KMS-11 (cell line): ENCODE data around the gene INO80B.

Source experiments
- H2AFZ ChIP-seq: fragments of 200-600 bp; sonication (generic); 2 replicates; pipeline ENCODE4 v1.6.1; 2016; ENCODE audit warnings: antibody characterized with exemption, mixed run types, low read depth
- H3K27ac ChIP-seq: fragments of 200-600 bp; sonication (generic); 2 replicates; pipeline ENCODE4 v1.6.1; 2016; ENCODE audit warnings: mild to moderate bottlenecking, mixed run types
- H3K27me3 ChIP-seq: fragments of 200-600 bp; sonication (generic); 2 replicates; pipeline ENCODE4 v1.6.1; 2017; ENCODE audit warnings: mild to moderate bottlenecking, low read depth, mixed run types, moderate library complexity; ENCODE audit not compliant: insufficient read depth
- H3K36me3 ChIP-seq: fragments of 200-600 bp; sonication (generic); 2 replicates; pipeline ENCODE4 v1.6.1; 2017; ENCODE audit warnings: mild to moderate bottlenecking, mixed run types; ENCODE audit not compliant: insufficient read depth
- H3K4me1 ChIP-seq: fragments of 200-600 bp; sonication (generic); 2 replicates; pipeline ENCODE4 v1.6.1; 2016; ENCODE audit warnings: mild to moderate bottlenecking, low read depth, mixed run types; ENCODE audit not compliant: poor library complexity, severe bottlenecking
- H3K4me2 ChIP-seq: fragments of 200-600 bp; sonication (generic); 2 replicates; pipeline ENCODE4 v1.7.0; 2016; ENCODE audit warnings: mild to moderate bottlenecking, mixed run types
- H3K4me3 ChIP-seq: fragments of 200-600 bp; sonication (generic); IDR thresholded peaks from 2 replicates; pipeline ENCODE4 v1.6.1; 2017; ENCODE audit warnings: low read depth, low read length, mixed read lengths; ENCODE audit not compliant: insufficient read depth
- H3K79me2 ChIP-seq: fragments of 200-600 bp; sonication (generic); 2 replicates; pipeline ENCODE4 v1.6.1; 2016; ENCODE audit warnings: low read depth, mixed run types; ENCODE audit not compliant: insufficient read depth
- H3K9ac ChIP-seq: fragments of 200-600 bp; sonication (generic); 2 replicates; pipeline ENCODE4 v1.6.1; 2016; ENCODE audit warnings: mild to moderate bottlenecking, mixed run types
- H4K20me1 ChIP-seq: fragments of 200-600 bp; sonication (generic); 2 replicates; pipeline ENCODE4 v1.6.1; 2016; ENCODE audit warnings: mild to moderate bottlenecking, mixed run types; ENCODE audit not compliant: insufficient read depth
- CTCF ChIP-seq: fragments of 200-600 bp; sonication (generic); conservative IDR thresholded peaks from 2 replicates; pipeline ENCODE4 v1.6.1; 2017; ENCODE audit warnings: low read depth, mild to moderate bottlenecking, antibody characterized with exemption, low read length, moderate library complexity, mixed read lengths

INO80B gene

GRCh38 chr2:74424139-74424992 is 30.5 kb upstream of the INO80B start:
- Histone ChIP-seq H2AFZ (no peak overlapping the region), H3K36me3 (no peaks in the 10 kb centered on the region), H3K27me3 (no peaks in the 10 kb centered on the region), H3K4me1 (peaks cover 14% of the 10 kb centered on the region), H3K79me2 (no peaks in the 10 kb centered on the region), H3K9ac (no peak overlapping the region), H4K20me1 (no peaks in the 10 kb centered on the region), H3K4me3 (no peak overlapping the region), H3K4me2 (no peak overlapping the region), H3K27ac (no peak overlapping the region)
- no peak for TF ChIP-seq CTCF

GRCh38 chr2:74424995-74425406 is 29.9 kb upstream of the INO80B start:
- Histone ChIP-seq H3K27me3 (no peaks in the 10 kb centered on the region), H3K4me2 (no peak overlapping the region), H3K36me3 (no peaks in the 10 kb centered on the region), H3K4me3 (no peak overlapping the region), H4K20me1 (no peaks in the 10 kb centered on the region), H3K79me2 (no peaks in the 10 kb centered on the region), H3K27ac (no peak overlapping the region), H3K4me1 (peaks cover 14% of the 10 kb centered on the region), H3K9ac (no peak overlapping the region), H2AFZ (no peak overlapping the region)
- TF ChIP-seq CTCF, result no peak

DNA sequence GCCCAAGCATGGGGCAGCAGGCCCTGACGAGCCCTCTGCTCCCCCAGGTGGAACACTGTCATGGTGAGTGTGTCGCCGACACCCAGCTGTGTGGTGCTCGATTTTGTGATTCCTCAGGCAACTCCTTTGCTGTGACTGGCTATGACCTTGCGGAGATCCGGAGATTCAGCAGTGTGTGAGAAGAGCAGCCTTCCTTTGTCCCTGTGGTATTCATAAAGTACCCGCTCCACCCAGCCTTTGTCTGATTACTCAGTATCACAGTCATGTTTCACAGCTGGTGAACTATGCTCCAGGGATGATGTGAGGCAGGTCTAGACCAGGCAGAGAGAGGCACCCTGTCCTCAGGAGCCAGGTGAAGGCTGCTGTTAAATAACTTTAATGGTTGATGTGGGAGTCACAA is 29.4 kb upstream of the INO80B start:
- H3K36me3 ChIP-seq, result no peaks in the 10 kb centered on the region
- H3K4me2 ChIP-seq, result no peak overlapping the region
- no peak for TF ChIP-seq CTCF

GRCh38 chr2:74426181-74426758 is 28.6 kb upstream of the INO80B start:
- Histone ChIP-seq H3K79me2 (no peaks in the 10 kb centered on the region), H3K4me1 (peaks cover 6% of the 10 kb centered on the region), H3K9ac (no peak overlapping the region), H3K4me3 (no peak overlapping the region), H3K27me3 (no peaks in the 10 kb centered on the region), H3K4me2 (no peak overlapping the region), H4K20me1 (no peaks in the 10 kb centered on the region), H3K36me3 (no peaks in the 10 kb centered on the region), H3K27ac (no peak overlapping the region), H2AFZ (no peak overlapping the region)
- TF ChIP-seq CTCF, result no peak

More for the DNA sequence above, 29.4 kb upstream of the INO80B start:
- Histone ChIP-seq H2AFZ (no peak overlapping the region), H3K27ac (no peak overlapping the region), H3K79me2 (no peaks in the 10 kb centered on the region), H3K4me1 (peaks cover 11% of the 10 kb centered on the region), H3K4me3 (no peak overlapping the region), H4K20me1 (no peaks in the 10 kb centered on the region), H3K27me3 (no peaks in the 10 kb centered on the region), H3K9ac (no peak overlapping the region)
